ENCODE results near the gene MYH6. TPM values are rescaled to one million over a fixed set of nuclear protein-coding genes. Genes with fewer than 3 reads are reported as not detected.
"Not testable (repeated sequence)": the region's sequence is repeated elsewhere in the genome, so short reads cannot be mapped to it uniquely, and the experiment has no call there.

MYH6 gene
- total RNA-seq, 2 donors from 2014 or later, result 0.26 to 1.6 TPM

- Histone ChIP-seq H3K9me3 (no peaks in the 10 kb centered on the region), H3K4me3 (no peak overlapping the region), H3K27ac (no peak overlapping the region), H3K36me3 (replicated peaks in 1 of 2; ENCODE audit: insufficient read depth in 1 of 2, low read depth in 2 of 2) (no peaks in the 10 kb centered on the region), H3K27me3 (no peaks in the 10 kb centered on the region), H3K4me1 (no peaks in the 10 kb centered on the region)
- DNase-seq, result no peak
- WGBS, 2 donors, result 55 to 63% methylated on average over 4 of the region's 4 CpGs
- ATAC-seq, result no peak
- TF ChIP-seq CTCF (IDR thresholded peaks at IDR 0.05) (no peak), POLR2A (IDR thresholded peaks at IDR 0.05) (no peak)
- intact Hi-C loops (cut with DNase I), result no loop called here
Observed at GRCh38 chr14:23403908-23404307, 4.2 kb downstream of the MYH6 start.

GRCh38 chr14:23403139-23403438, 5.0 kb downstream of the MYH6 start:
- 47 to 54% methylated on average over 7 of the region's 7 CpGs for WGBS, 2 donors
- H3K4me1 ChIP-seq, result no peaks in the 10 kb centered on the region
- H3K4me3 ChIP-seq, result no peak overlapping the region
- no peaks in the 10 kb centered on the region for H3K9me3 ChIP-seq
- no peak for ATAC-seq
- no peak for DNase-seq
- no peak overlapping the region for H3K27ac ChIP-seq
- intact Hi-C loops (cut with DNase I), result no loop called here
- H3K36me3 ChIP-seq (replicated peaks in 1 of 2; ENCODE audit: insufficient read depth in 1 of 2, low read depth in 2 of 2), result no peaks in the 10 kb centered on the region
- no peaks in the 10 kb centered on the region for H3K27me3 ChIP-seq
- no peak for TF ChIP-seq POLR2A (IDR thresholded peaks at IDR 0.05)
- TF ChIP-seq CTCF (IDR thresholded peaks at IDR 0.05), result no peak

GRCh38 chr14:23402296-23403138, 5.6 kb downstream of the MYH6 start:
- DNase-seq (no peak), ATAC-seq (no peak)
- H3K9me3 ChIP-seq, result no peaks in the 10 kb centered on the region
- H3K36me3 ChIP-seq (replicated peaks in 1 of 2; ENCODE audit: insufficient read depth in 1 of 2, low read depth in 2 of 2), result no peaks in the 10 kb centered on the region
- intact Hi-C loops (cut with DNase I), result no loop called here
- WGBS, 2 donors, result 35 to 53% methylated on average over 14 to 25 of the region's 25 CpGs
- H3K27ac ChIP-seq, result no peak overlapping the region
- no peaks in the 10 kb centered on the region for H3K4me1 ChIP-seq
- TF ChIP-seq CTCF (IDR thresholded peaks at IDR 0.05), result no peak
- no peak for TF ChIP-seq POLR2A (IDR thresholded peaks at IDR 0.05)
- H3K4me3 ChIP-seq, result no peak overlapping the region
- H3K27me3 ChIP-seq, result no peaks in the 10 kb centered on the region

GRCh38 chr14:23401291-23401690, 6.8 kb downstream of the MYH6 start:
- WGBS, 2 donors, result 68 to 73% methylated on average over 4 of the region's 4 CpGs
- no peaks in the 10 kb centered on the region for H3K36me3 ChIP-seq (replicated peaks in 1 of 2; ENCODE audit: insufficient read depth in 1 of 2, low read depth in 2 of 2)
- H3K4me3 ChIP-seq, result no peak overlapping the region
- ATAC-seq (no peak), DNase-seq (no peak)
- intact Hi-C loops (cut with DNase I), result no loop called here
- H3K4me1 ChIP-seq, result no peaks in the 10 kb centered on the region
- no peaks in the 10 kb centered on the region for H3K9me3 ChIP-seq
- no peak for TF ChIP-seq CTCF (IDR thresholded peaks at IDR 0.05)
- TF ChIP-seq POLR2A (IDR thresholded peaks at IDR 0.05), result no peak
- no peaks in the 10 kb centered on the region for H3K27me3 ChIP-seq
- H3K27ac ChIP-seq, result no peak overlapping the region

- H3K27ac ChIP-seq; H3K9me3 ChIP-seq; H3K36me3 ChIP-seq (replicated peaks in 1 of 2; ENCODE audit: insufficient read depth in 1 of 2, low read depth in 2 of 2); H3K27me3 ChIP-seq; intact Hi-C loops (cut with DNase I); H3K4me3 ChIP-seq; H3K4me1 ChIP-seq; ATAC-seq; DNase-seq: not testable (repeated sequence)
- 83 to 86% methylated on average over 14 to 15 of the region's 16 CpGs for WGBS, 2 donors
Observed at GRCh38 chr14:23400496-23401149, 7.5 kb downstream of the MYH6 start.

All from body of pancreas (tissue), 4 donors.